Adrenal gland (tissue), 5 donors: ENCODE data around the gene IFT20.

Source experiments
- CTCF ChIP-seq, 6 experiments: fragments of 450-650 bp in 4 of 6; fragments of 200-600 bp in 2 of 6; sonication (generic) in 1 of 6; IDR thresholded peaks; 1 replicate in 5 of 6; 2 replicates in 1 of 6; pipeline versions ENCODE4 v1.5.1 to v1.8.0; 2016 to 2021; ENCODE audit warnings: antibody characterized with exemption in 6 of 6, mild to moderate bottlenecking in 2 of 6, moderate library complexity in 1 of 6
- POLR2A ChIP-seq, 2 donors: fragments of 450-650 bp; IDR thresholded peaks; one replicate each; pipeline ENCODE4 v1.6.1; 2017; ENCODE audit warnings: antibody characterized with exemption in 2 of 2, mild to moderate bottlenecking in 2 of 2, moderate library complexity in 1 of 2
- donor health status: DM: no; HTN: no; CAD: no.

GRCh38 chr17:28340374-28340773, 5.1 kb upstream of the IFT20 start:
- TF ChIP-seq POLR2A (IDR thresholded peaks at IDR 0.05) (no peak), CTCF (IDR thresholded peaks at IDR 0.05) (no peak)
